Endothelial cell of hepatic sinusoid (primary cell): ENCODE data around the gene PKP1.

ENCODE experiments used
- in situ Hi-C: cut with HindIII; loops from 2 replicates; pipeline ENCODE4 v1.10.0; 2017; ENCODE audit warnings: low sequenced_read_pairs

Gene PKP1

DNA sequence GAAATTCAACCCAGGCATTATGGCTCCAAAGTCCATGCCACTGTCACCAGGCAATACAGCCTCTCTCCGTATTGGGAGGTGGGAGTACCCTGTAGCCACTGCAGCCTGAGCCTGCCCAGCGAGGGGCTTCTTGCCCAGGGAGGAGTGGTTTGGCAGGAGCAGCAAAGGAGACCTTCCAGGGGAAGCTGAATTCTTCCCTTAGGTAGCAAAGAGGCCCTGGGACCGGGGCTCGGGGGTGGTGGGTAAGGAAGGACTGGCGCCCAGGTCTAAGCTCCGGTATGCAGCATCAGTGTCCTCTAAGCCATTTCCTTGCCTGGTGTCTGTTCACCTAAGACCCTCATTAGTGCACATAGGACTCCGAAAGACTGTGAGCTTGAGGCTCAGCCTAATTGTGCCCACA lies 77.2 kb downstream of the PKP1 start:
- in situ Hi-C loops: no loop called here

DNA sequence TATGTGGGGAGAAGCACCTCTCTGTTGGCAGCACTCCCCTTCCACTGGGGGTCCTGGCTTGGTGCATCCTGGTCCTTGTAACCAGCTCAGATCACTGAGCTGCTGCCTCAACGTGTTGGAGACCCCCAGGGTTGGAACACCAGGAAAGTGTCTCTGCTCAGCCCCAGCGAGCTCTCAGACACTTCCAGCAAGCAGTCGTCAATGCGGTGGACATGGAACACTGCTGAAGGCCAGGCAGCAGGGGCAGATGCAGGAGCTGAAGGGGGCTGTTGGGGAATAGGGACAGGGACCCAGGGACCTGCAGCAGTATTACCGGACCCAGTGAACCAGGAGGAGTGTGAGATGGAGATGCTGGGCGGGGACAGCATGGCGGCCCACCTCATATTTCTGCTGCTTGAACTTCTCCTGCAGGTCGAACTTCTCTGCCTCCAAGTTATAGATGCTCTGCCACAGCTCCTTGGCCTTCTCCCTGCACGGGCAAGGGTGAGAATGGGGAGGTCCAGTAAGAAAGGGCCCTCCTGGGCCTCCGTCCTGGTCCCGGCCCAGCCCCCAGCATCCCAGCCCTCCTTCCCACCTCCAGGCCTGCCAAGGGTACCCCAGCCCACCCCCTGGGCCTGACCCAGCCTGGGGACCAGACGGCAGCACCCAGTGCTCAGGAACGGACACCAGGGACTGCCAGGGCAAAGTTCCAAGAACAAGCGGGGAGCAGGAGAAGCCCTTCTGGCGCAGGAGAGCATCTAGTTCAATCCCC lies 77.8 kb downstream of the PKP1 start:
- in situ Hi-C loops: no loop called here

GRCh38 chr1:201361652-201362504 lies 78.6 kb downstream of the PKP1 start:
- in situ Hi-C loops: no loop called here

GRCh38 chr1:201362906-201363305 lies 79.6 kb downstream of the PKP1 start:
- in situ Hi-C loops: no loop called here

DNA sequence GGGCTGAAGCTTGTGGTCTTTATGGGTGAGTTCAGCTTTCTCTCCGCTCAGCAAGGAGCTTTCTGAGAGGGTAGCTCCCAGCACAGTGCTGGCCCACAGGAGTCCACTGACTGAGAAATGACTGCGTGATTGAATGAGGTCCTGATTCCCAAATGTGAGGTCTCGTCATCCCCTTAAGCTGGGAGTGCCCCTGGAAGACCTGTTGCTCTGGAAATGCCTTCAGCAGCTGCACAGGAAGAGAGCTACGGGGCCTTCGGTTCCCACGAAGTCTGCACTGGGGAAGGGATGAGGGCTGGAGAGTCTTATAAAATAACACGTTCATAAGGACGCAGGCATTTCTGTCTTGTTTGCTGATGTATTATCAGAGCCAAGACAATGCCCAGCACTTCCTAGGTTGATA lies 80.2 kb downstream of the PKP1 start:
- in situ Hi-C loops: no loop called here

- in situ Hi-C loops: no loop called here
Observed at GRCh38 chr1:201364808-201365105, 81.5 kb downstream of the PKP1 start.

DNA sequence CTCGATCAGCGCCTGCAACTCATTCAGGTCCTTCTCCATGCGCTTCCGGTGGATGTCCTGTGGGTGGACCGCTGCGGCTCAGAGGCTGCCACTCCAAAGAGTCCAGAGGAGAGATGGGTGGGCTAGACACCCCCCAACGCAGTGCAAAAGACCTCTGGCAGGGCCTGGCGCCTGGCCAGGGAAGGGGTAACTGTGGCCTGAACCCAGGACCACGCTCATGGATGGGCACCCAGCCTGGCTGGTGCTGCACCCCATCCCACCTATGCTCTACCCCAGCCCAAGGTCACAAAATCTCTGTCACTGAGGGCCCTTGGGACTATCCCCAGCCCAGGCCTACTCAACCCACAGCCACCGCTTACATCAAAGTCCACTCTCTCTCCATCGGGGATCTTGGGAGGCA lies 81.9 kb downstream of the PKP1 start:
- in situ Hi-C loops: no loop called here

GRCh38 chr1:201366696-201367095 lies 83.4 kb downstream of the PKP1 start:
- in situ Hi-C loops: no loop called here

GRCh38 chr1:201369209-201369608 lies 85.9 kb downstream of the PKP1 start:
- in situ Hi-C loops: no loop called here

DNA sequence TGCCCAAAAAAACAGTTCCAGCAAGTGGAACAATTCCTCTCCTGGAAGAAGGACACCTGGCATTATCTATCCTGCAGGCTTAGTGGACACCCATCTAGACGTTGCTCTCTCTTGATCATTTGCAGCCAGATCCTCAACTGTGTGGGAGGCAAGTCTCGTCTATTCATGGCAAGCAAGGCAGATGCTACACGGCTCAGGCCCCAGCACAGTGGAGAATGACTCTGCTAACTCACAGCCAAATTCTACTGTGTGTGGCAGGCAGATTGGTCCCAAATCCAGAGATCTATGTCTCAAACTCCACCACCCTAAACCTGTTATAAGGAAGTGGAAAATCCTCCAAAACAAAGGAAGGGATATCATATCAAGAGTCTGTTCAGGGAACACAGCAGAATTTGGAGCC lies 87.2 kb downstream of the PKP1 start:
- in situ Hi-C loops: no loop called here

- in situ Hi-C loops: no loop called here
Observed at GRCh38 chr1:201371276-201371675, 88.0 kb downstream of the PKP1 start.

DNA sequence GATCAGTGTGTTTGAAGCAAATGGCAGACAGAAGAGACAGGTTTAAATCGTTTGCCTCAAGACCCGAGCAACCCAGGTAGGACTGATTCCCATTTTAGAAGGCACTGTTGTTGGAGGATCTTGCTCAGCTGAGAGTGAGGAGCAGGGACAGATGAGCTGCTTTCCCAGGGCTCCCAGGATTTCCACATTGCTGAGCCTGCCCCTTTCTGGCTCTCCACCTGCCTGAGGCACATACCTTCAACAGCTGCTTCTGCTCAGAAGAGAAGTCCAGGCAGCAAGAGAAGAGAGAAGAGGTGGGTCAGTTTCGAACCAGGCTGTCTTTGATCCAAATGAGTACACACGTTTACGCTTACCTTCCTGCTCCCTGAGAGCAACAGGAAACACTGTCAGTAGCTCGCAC lies 88.5 kb downstream of the PKP1 start:
- in situ Hi-C loops: no loop called here

- in situ Hi-C loops: no loop called here
Observed at GRCh38 chr1:201374364-201374763, 91.1 kb downstream of the PKP1 start.

GRCh38 chr1:201375169-201375568 lies 91.9 kb downstream of the PKP1 start:
- in situ Hi-C loops: loop anchor here (5.0 kb wide), 1 partner anchor 98 kb away; no protein-coding TSS in a partner anchor

- in situ Hi-C loops: loop anchor here (5.0 kb wide), 1 partner anchor 99 kb away; no protein-coding TSS in a partner anchor
Observed at GRCh38 chr1:201376107-201376463, 92.8 kb downstream of the PKP1 start.

GRCh38 chr1:201376464-201377374 lies 93.4 kb downstream of the PKP1 start:
- in situ Hi-C loops: loop anchor here (5.0 kb wide), 1 partner anchor 99 kb away; no protein-coding TSS in a partner anchor

GRCh38 chr1:201377611-201378092 lies 94.3 kb downstream of the PKP1 start, which contains the start of gene TNNT2:
Gene TNNT2, minus strand, starts transcription at chr1:201377680. Its CDS starts 4,426 bp downstream, at chr1:201373254.
- in situ Hi-C loops: loop anchor here (5.0 kb wide), 1 partner anchor 100 kb away; no protein-coding TSS in a partner anchor

GRCh38 chr1:201378804-201379203 lies 95.5 kb downstream of the PKP1 start:
- in situ Hi-C loops: loop anchor here (5.0 kb wide), 1 partner anchor 102 kb away; no protein-coding TSS in a partner anchor

- in situ Hi-C loops: loop anchor here (5.0 kb wide), 1 partner anchor 102 kb away; no protein-coding TSS in a partner anchor
Observed at GRCh38 chr1:201379733-201380242, 96.5 kb downstream of the PKP1 start.

GRCh38 chr1:201381130-201381529 lies 97.8 kb downstream of the PKP1 start:
- in situ Hi-C loops: no loop called here
